ENCODE data around the gene STARD10.

Gene STARD10

GRCh38 chr11:72705442-72706365 is 88.1 kb downstream of the STARD10 start:
- DNase-seq = no peak
- in situ Hi-C loops (cut with HindIII; ENCODE audit: low pct_ligation_motif_present, low pct_unique_long_range_greater_than_20kb, low sequenced_read_pairs) = no loop called here

- in situ Hi-C loops (cut with HindIII; ENCODE audit: low pct_ligation_motif_present, low pct_unique_long_range_greater_than_20kb, low sequenced_read_pairs) = no loop called here
- DNase-seq = no peak
Observed at GRCh38 chr11:72704783-72705265, 89.0 kb downstream of the STARD10 start.

Data from ACHN (cell line).